ENCODE results near the gene SLC22A16.

Gene SLC22A16

DNA sequence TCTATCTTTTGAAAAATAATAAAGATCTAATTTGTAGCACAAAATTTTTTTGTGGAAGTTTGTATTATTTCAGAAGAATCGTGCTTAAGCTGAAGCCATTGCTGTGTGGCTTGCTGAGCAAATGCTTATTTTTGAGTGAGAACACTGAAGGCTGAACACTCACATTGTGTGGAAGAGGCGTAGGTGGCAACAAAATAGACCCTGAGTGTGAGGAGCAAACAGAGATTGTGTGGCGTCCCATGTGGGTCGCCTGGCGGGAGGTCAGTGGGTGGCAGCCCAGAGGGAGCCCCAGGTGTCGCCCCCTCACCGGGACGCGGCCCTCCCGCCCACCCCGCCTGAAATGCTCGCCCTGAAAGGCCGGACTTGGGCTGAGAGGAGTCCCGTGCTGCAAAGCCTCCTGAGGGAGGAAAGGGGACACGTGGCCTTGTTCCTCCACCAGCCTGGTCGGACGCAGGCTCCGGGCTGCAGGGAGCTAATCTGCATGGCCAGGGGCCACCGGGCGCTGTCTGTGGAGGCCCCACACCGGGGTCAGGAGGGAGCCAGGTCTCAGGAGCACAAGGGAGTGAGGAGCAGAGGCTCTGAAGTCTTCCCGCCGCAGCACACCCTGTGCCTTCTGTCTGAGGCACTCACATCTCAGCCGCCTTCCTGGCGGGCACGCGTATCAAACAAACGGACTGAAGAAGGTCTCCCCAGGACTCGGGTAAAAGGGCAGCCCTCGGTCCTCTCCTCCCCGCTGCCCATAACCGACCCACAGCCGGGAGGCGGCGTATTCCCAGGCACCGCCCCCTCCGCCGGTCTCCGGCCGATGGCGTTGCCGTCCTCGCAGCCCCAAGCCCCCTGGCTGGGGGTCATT, 77.0 kb downstream of the SLC22A16 start:
- no peak for DNase-seq

- DNase-seq = no peak
These were observed 77.6 kb downstream of the SLC22A16 start for GRCh38 chr6:110398778-110399177.

DNA sequence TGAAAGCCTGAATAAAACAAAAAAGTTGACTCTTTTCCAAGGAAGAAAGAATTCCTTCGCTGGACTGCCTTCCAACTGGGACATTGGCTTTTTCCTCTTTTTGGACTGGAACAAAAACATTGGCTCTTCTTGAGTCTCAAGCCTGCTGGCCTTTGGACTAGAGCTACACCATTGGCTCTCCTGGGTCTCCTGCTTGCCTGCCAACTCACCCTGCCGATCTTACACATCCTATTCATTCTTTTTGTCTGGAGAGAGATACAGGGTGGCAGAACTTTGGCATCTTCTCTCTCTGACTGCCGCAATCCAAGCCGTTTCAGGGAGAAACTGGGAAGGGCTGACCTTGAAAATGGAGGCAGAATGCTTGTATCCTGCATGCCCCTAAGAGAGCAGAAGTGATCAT, 81.2 kb downstream of the SLC22A16 start:
- no peak for DNase-seq

GRCh38 chr6:110394409-110394808, 82.0 kb downstream of the SLC22A16 start:
- no peak for DNase-seq

DNA sequence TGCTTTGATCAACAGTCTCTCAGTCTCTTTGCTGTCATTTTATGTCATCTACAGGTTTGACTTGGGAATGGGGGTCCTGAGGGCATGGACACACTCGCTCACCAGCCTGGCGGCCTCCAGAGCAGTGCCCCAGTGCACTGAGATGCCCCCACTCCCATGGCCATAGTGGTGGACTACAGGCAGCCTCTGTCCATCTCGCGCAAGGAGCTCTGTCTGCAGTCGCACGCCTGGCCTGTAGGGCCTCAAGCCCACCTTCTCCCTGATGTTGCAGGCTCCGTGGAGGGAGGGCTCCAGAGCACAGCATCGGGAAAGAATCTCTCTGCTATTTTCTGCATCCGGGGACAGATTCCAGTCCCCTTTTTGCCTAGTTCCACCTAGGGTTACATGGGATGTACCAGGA, 83.7 kb downstream of the SLC22A16 start:
- DNase-seq = no peak

GRCh38 chr6:110390404-110390803, 86.0 kb downstream of the SLC22A16 start:
- no peak for DNase-seq

DNA sequence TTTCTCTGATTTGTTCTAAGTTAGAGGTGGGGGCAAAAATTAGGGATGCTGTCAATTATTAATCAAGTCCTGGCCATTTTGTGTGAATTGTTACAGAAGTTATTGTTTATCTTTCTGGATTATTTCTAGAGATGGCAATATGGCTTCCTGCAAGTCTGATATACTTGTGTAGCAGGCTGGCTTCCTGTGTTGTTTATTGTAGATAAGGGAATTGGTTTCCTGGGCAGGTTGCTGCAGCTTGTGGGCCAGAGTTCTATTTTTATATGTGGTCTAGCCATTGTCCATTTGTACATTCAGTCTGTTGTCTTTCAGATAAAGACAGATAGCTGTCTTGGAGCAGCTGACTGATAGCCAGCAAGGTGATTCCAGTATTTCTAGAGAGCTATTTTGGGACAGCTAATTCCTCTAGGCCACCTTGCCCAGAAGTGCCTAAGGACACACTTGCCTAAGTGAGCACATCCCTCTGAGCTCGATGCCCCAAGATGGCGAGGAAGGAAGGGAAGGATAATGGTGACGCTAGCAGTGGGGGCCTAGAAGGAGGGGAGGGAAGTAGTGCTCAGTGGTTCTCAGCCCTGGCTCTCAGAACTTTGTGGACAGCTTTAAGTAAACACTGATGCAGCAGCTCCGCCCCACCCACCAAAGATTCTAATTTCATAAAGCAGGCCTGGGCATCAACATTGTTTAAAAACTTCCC, 86.6 kb downstream of the SLC22A16 start:
- DNase-seq = no peak

DNA sequence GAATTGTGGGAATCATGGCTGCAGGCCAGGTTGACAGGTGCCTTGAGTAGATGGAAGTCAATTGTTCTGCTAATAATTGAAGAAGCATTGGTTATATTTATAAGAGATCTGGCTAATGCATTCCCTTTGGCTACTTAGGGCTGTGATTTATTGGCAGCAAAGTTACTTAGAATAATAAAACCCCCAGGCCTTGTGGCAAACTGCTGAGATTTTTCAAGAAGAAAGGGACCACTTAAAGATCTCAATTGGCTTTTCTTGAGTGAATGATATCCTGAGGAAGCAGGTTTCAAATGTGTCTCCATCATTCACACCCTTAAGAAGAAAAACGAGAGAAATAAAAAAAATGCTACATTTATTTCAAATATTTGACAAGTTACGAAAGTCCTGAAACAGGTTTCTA, 88.4 kb downstream of the SLC22A16 start:
- DNase-seq = no peak

DNA sequence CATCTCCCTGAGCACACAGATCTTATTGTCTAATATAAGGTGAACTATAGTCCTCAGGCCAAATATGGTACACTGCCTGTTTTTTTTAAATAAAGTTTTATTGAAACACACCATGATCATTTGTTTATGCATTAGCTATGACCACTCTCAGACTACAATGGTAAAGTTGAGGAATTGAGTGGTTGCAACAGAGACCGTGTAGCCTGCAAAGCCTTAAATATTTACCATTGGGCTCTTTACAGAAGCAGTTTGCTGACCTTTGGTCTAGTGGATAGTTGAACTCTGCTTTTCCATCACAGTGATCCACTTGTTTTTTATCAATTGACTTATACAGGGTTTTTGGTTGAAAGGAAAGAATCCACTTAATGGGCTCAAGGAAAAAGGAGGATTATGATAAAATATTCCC, 91.0 kb downstream of the SLC22A16 start:
- DNase-seq = no peak

DNA sequence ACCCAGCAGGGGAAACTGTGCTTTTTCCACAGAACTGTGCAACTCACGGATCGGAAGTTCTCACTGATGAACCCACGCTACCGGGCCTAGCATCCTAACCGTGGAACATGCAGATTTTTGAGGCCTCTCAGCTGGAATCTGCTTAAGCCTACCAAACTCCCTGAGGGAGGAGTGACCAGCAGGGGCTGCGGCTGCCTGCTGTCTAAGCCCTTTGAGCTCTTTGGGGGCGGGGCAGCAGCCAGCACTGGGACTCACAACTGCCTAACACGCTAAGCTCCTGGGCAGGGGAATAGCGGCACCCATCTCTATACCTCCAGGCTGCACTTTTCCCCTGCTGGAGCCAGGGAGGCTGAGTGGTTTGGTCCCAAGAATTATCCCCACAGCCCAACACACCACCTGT, 97.9 kb downstream of the SLC22A16 start:
- no peak for DNase-seq
